Measurements from ENCODE around the gene PRKCE. TPM values are rescaled to one million over a fixed set of nuclear protein-coding genes. Genes with fewer than 3 reads are reported as not detected.

Gene PRKCE
- total and polyA plus RNA-seq, 2 donors (not counting 3 experiments of a cell fraction or from before 2014, with no cell fraction given), result 27.9 to 33.9 TPM

DNA sequence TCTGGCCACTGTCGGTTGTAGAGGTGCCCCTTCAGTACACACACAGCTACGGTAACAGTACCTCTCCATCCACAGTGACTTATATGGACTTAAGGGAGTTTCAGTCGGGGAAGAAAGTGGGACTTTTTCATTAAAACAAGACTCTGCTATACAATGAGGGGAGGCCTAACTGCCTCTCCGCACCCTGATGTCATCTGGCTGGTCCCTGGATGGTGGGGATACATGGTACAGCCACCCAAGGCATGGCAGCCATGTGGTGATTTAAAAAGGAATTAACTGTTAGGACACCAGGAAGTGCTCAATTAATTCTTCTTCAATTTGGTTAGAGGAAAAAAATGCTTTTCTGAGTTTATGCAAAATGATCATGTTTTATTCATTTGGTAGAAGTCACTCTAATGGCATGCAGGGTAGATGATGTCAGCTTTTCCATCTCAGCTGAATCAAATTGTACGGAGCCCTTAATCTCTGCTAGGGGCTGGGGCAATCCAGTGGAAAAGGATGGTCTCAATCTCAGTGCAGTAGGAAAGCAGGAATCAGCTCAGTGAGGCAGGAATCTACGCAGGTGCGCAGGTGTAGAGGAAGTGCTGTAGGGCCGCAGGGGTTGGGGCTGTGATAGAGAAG is 243.9 kb downstream of the PRKCE start:
- BruUV-seq (replicated peaks), result no TSS peak
- DNase-seq (ENCODE audit: low read depth, low spot score) (no peak), FAIRE-seq (no peak)
- CTCF ChIA-PET, result interaction anchor here (1.2 kb wide), 1 partner anchor 11 kb away, joined by 3 read pairs; no protein-coding TSS in a partner anchor
- Histone ChIP-seq H3K4me3 (replicated peaks in 1 of 3; ENCODE audit: insufficient read depth in 1 of 3, low read depth in 1 of 3, low read length in 3 of 3) (no peak overlapping the region), H3K9me3 (replicated peaks; ENCODE audit: control insufficient read depth, insufficient read depth, low read length) (no peaks in the 10 kb centered on the region), H3K27ac (ENCODE audit: insufficient read depth, low read depth, low read length) (no peak overlapping the region), H3K79me2 (ENCODE audit: control insufficient read depth, insufficient read depth, low read length) (no peaks in the 10 kb centered on the region), H3K27me3 (ENCODE audit: control insufficient read depth in 2 of 2, insufficient read depth in 2 of 2, low read length in 2 of 2) (no peaks in the 10 kb centered on the region), H3K9me1 (replicated peaks; ENCODE audit: control insufficient read depth, extremely low read depth, insufficient read depth, low read length) (no peaks in the 10 kb centered on the region), H3K36me3 (ENCODE audit: control insufficient read depth in 2 of 2, extremely low read depth in 1 of 2, insufficient read depth in 2 of 2, low read length in 2 of 2) (no peaks in the 10 kb centered on the region), H3K9ac (replicated peaks; ENCODE audit: extremely low read depth, insufficient read depth, low read length) (no peak overlapping the region), H4K20me1 (replicated peaks; ENCODE audit: control insufficient read depth, extremely low read depth, insufficient read depth, low read length) (no peaks in the 10 kb centered on the region), H3K4me2 (ENCODE audit: insufficient read depth, low read length) (no peak overlapping the region), H3K4me1 (ENCODE audit: control insufficient read depth, extremely low read depth, insufficient read depth, low read length) (no peaks in the 10 kb centered on the region), H2AFZ (ENCODE audit: low read depth, low read length) (no peak overlapping the region)
- dilution Hi-C loops (cut with MboI; ENCODE audit: extremely low pct_ligation_motif_present, low sequenced_read_pairs), result no loop called here
- TF ChIP-seq POLR2A (IDR thresholded peaks at IDR 0.05; ENCODE audit: low read depth, low read length) (no peak), MYC (IDR thresholded peaks at IDR 0.05; ENCODE audit: low read depth, low read length) (no peak), EZH2 (IDR thresholded peaks at IDR 0.05; ENCODE audit: borderline replicate concordance, low read depth, low read length, severe bottlenecking) (no peak), FOS (IDR thresholded peaks at IDR 0.05; ENCODE audit: borderline replicate concordance, insufficient read depth, low read length) (no peak), MAX (IDR thresholded peaks at IDR 0.05; ENCODE audit: insufficient read depth, insufficient read length) (no peak), CTCF (IDR thresholded peaks at IDR 0.05; ENCODE audit: extremely low read depth in 1 of 2, insufficient read depth in 1 of 2, low read depth in 1 of 2, low read length in 2 of 2) (no peak), JUN (IDR thresholded peaks at IDR 0.05; ENCODE audit: borderline replicate concordance, insufficient read depth, insufficient read length, low read depth) (no peak), GATA2 (IDR thresholded peaks at IDR 0.05; ENCODE audit: insufficient read depth, insufficient read length, low read depth, low read length) (no peak), POLR2AphosphoS5 (IDR thresholded peaks at IDR 0.05; ENCODE audit: insufficient read depth, low read depth, low read length) (no peak)
- intact Hi-C loops (cut with micrococcal nuclease), result no loop called here
- POLR2A ChIA-PET, result no interaction called here
